SK-N-MC (cell line): ENCODE measurements around the gene DYNLT4.

Source experiments
- DNase-seq: peaks from one replicate; pipeline ENCODE4 v3.0.0-alpha.2; 2011; ENCODE audit warnings: low read depth, low spot score
- H3K27ac ChIP-seq: fragments of 200-600 bp; sonication (generic); 2 replicates; pipeline ENCODE4 v1.5.1; 2016; ENCODE audit warnings: mixed run types
- H3K36me3 ChIP-seq: fragments of 200-600 bp; sonication (generic); 2 replicates; pipeline ENCODE4 v1.6.1; 2017; ENCODE audit warnings: antibody characterized with exemption, low read length, mixed read lengths; ENCODE audit not compliant: insufficient read depth
- H3K4me3 ChIP-seq: fragments of 200-600 bp; sonication (generic); 2 replicates; pipeline ENCODE4 v1.5.1; 2016
- H3K9ac ChIP-seq: fragments of 200-600 bp; sonication (generic); 2 replicates; pipeline ENCODE4 v1.8.0; 2017; ENCODE audit warnings: mixed run types, mixed read lengths; ENCODE audit not compliant: insufficient read length
- H3K9me3 ChIP-seq: fragments of 200-600 bp; sonication (generic); 2 replicates; pipeline ENCODE4 v1.6.1; 2017; ENCODE audit warnings: low read depth, mild to moderate bottlenecking, antibody characterized with exemption, low read length, moderate library complexity, mixed read lengths
- FOXP2 ChIP-seq: optimal IDR thresholded peaks from 2 replicates; pipeline ENCODE3; 2011; ENCODE audit warnings: mild to moderate bottlenecking, moderate library complexity; ENCODE audit not compliant: insufficient read depth; ENCODE audit errors: extremely low read length, control extremely low read depth
- POLR2AphosphoS5 ChIP-seq: IDR thresholded peaks from 2 replicates; pipeline ENCODE4 v1.6.1; 2012; ENCODE audit warnings: mild to moderate bottlenecking, low read depth, low read length, borderline replicate concordance

The DYNLT4 gene

GRCh38 chr1:44757420-44757819, 49.7 kb downstream of the DYNLT4 start:
- no peak overlapping the region for H3K9ac ChIP-seq
- TF ChIP-seq POLR2AphosphoS5 (no peak), FOXP2 (no peak)
- H3K4me3 ChIP-seq: no peak overlapping the region
- H3K9me3 ChIP-seq: no peaks in the 10 kb centered on the region
- peaks cover 91% of the 10 kb centered on the region for H3K36me3 ChIP-seq
- DNase-seq: no peak
- no peak overlapping the region for H3K27ac ChIP-seq
